HG02943 (cell line): ENCODE results near the gene ARRDC3.

Experiments used
- ATAC-seq: cut with Tn5 transposase; IDR thresholded peaks from one replicate; pipeline ENCODE4 v1.9.1; 2021; ENCODE audit warnings: mild to moderate bottlenecking, low read depth, moderate library complexity; ENCODE audit not compliant: unreplicated experiment

The ARRDC3 gene

DNA sequence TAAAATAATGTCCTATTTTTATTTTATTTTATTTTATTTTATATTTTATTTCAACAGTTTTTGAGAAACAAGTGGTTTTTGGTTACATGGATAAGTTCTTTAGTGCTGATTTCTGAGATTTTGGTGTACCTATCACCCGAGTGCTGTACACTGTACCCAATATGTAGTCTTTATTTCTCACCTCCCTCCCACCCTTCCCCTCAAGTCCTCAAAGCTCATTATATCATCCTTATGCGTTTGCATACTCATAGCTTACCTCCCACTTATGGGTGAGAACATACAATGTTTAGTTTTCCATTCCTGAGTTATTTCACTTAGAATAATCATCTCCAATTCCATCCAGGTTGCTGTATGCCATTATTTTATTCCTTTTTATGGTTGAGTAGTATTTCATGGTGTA, 63.5 kb downstream of the ARRDC3 start:
- no peak for ATAC-seq

GRCh38 chr5:91318724-91319123, 64.4 kb downstream of the ARRDC3 start:
- no peak for ATAC-seq
